Hepatocyte (in vitro differentiated cells): ENCODE data around the gene RPP25L. TPM values are rescaled to one million over a fixed set of nuclear protein-coding genes. Genes with fewer than 3 reads are reported as not detected.

ENCODE experiments used
- DNase-seq: peaks from one replicate; pipeline ENCODE4 v3.0.0-alpha.2; 2016; ENCODE audit warnings: low spot score
- H2AFZ ChIP-seq: fragments of 200-600 bp; sonication (generic); 2 replicates; pipeline ENCODE4 v1.6.0; 2016; ENCODE audit warnings: antibody characterized with exemption, mild to moderate bottlenecking
- H3K27ac ChIP-seq: fragments of 200-600 bp; sonication (generic); 2 replicates; pipeline ENCODE4 v1.5.1; 2016; ENCODE audit warnings: mild to moderate bottlenecking
- H3K27me3 ChIP-seq: fragments of 200-600 bp; sonication (generic); 2 replicates; pipeline ENCODE4 v1.6.1; 2016
- H3K36me3 ChIP-seq: fragments of 200-600 bp; sonication (generic); replicated peaks from 2 replicates; pipeline ENCODE4 v1.5.1; 2016; ENCODE audit warnings: low read depth; ENCODE audit not compliant: insufficient read depth
- H3K4me1 ChIP-seq: fragments of 200-600 bp; sonication (generic); 2 replicates; pipeline ENCODE4 v1.5.1; 2016; ENCODE audit warnings: mild to moderate bottlenecking, moderate library complexity; ENCODE audit not compliant: insufficient read depth
- H3K4me2 ChIP-seq: fragments of 200-600 bp; sonication (generic); 2 replicates; pipeline ENCODE4 v1.6.0; 2016
- H3K4me3 ChIP-seq: fragments of 200-600 bp; sonication (generic); 2 replicates; pipeline ENCODE4 v1.5.1; 2016; ENCODE audit warnings: mild to moderate bottlenecking
- H3K79me2 ChIP-seq: fragments of 200-600 bp; sonication (generic); 2 replicates; pipeline ENCODE4 v1.6.0; 2017; ENCODE audit warnings: mild to moderate bottlenecking
- H3K9me2 ChIP-seq: fragments of 200-600 bp; sonication (generic); replicated peaks from 2 replicates; pipeline ENCODE4 v1.6.0; 2017; ENCODE audit warnings: mild to moderate bottlenecking; ENCODE audit not compliant: insufficient read depth
- H3K9me3 ChIP-seq: fragments of 200-600 bp; sonication (generic); 2 replicates; pipeline ENCODE4 v1.5.1; 2016; ENCODE audit warnings: low read depth, mild to moderate bottlenecking
- H4K20me1 ChIP-seq: fragments of 200-600 bp; sonication (generic); 2 replicates; pipeline ENCODE4 v1.6.0; 2016; ENCODE audit warnings: mild to moderate bottlenecking; ENCODE audit not compliant: insufficient read depth, poor library complexity, severe bottlenecking
- EZH2 ChIP-seq: fragments of 200-600 bp; sonication (generic); IDR thresholded peaks from 2 replicates; pipeline ENCODE4 v1.6.1; 2016; ENCODE audit warnings: antibody characterized with exemption, mild to moderate bottlenecking, borderline replicate concordance
- EZH2phosphoT487 ChIP-seq: fragments of 200-600 bp; sonication (generic); IDR thresholded peaks from one replicate; pipeline ENCODE4 v1.6.1; 2018; ENCODE audit warnings: antibody characterized with exemption, mild to moderate bottlenecking, low read depth, moderate library complexity; ENCODE audit not compliant: unreplicated experiment, severe bottlenecking
- WGBS: methylation state at CpG from one replicate; pipeline ENCODE4 v1.1.6; 2016; ENCODE audit warnings: low lambda C conversion rate; ENCODE audit errors: missing lambda C conversion rate; 5-methylcytosine and 5-hydroxymethylcytosine counted together
- polyA plus RNA-seq: library from polyadenylated mRNA; unstranded; fragments of >200 nt; fragmentation: Nextera tagmentation; extraction: Ambion mirVana; gene quantifications from 2 replicates; pipeline ENCODE4 v1.2.1, GENCODE V29; 2016
- total RNA-seq: library from RNA; depleted of rRNA; stranded (reverse); fragments of >200 nt; gene quantifications from 2 replicates; pipeline ENCODE4 v1.2.3, GENCODE V29; 2014
- TF ChIP-seq, protein P1 (sequence below): fragments of 200-600 bp; sonication (generic); IDR thresholded peaks from 2 replicates; pipeline ENCODE4 v1.5.1; 2016; ENCODE audit warnings: antibody characterized with exemption, mild to moderate bottlenecking; ENCODE audit not compliant: poor library complexity

The RPP25L gene
- total and polyA plus RNA-seq, 2 experiments from 2014 or later, result 30.0 to 35.7 TPM

GRCh38 chr9:34579104-34579807, 32.6 kb downstream of the RPP25L start:
- Histone ChIP-seq H3K9me3 (no peaks in the 10 kb centered on the region), H3K36me3 (no peaks in the 10 kb centered on the region), H3K4me2 (peak overlapping the region; percentile 93), H3K27ac (peak overlapping the region; percentile 31), H3K9me2 (no peaks in the 10 kb centered on the region), H3K27me3 (peaks cover 69% of the 10 kb centered on the region), H3K4me1 (peaks cover 28% of the 10 kb centered on the region), H3K4me3 (no peak overlapping the region), H4K20me1 (no peaks in the 10 kb centered on the region), H2AFZ (no peak overlapping the region), H3K79me2 (no peaks in the 10 kb centered on the region)
- WGBS, result 15% methylated on average over 6 of the region's 17 CpGs
- TF ChIP-seq EZH2 (no peak), EZH2phosphoT487 (no peak)
- TF ChIP-seq, protein P1, sequence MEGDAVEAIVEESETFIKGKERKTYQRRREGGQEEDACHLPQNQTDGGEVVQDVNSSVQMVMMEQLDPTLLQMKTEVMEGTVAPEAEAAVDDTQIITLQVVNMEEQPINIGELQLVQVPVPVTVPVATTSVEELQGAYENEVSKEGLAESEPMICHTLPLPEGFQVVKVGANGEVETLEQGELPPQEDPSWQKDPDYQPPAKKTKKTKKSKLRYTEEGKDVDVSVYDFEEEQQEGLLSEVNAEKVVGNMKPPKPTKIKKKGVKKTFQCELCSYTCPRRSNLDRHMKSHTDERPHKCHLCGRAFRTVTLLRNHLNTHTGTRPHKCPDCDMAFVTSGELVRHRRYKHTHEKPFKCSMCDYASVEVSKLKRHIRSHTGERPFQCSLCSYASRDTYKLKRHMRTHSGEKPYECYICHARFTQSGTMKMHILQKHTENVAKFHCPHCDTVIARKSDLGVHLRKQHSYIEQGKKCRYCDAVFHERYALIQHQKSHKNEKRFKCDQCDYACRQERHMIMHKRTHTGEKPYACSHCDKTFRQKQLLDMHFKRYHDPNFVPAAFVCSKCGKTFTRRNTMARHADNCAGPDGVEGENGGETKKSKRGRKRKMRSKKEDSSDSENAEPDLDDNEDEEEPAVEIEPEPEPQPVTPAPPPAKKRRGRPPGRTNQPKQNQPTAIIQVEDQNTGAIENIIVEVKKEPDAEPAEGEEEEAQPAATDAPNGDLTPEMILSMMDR, result no peak
- peak; percentile 44 for DNase-seq

GRCh38 chr9:34578241-34579103, 33.4 kb downstream of the RPP25L start:
- H3K79me2 ChIP-seq, result no peaks in the 10 kb centered on the region
- H4K20me1 ChIP-seq, result no peaks in the 10 kb centered on the region
- no peaks in the 10 kb centered on the region for H3K36me3 ChIP-seq
- H3K4me3 ChIP-seq, result peak overlapping the region; percentile 29
- peaks cover 66% of the 10 kb centered on the region for H3K27me3 ChIP-seq
- H3K27ac ChIP-seq, result peak overlapping the region; percentile 76
- peaks cover 28% of the 10 kb centered on the region for H3K4me1 ChIP-seq
- peak overlapping the region; percentile 31 for H2AFZ ChIP-seq
- peak overlapping the region; percentile 93 for H3K4me2 ChIP-seq
- H3K9me3 ChIP-seq, result no peaks in the 10 kb centered on the region
- 19% methylated on average over 15 of the region's 28 CpGs for WGBS
- no peak for TF ChIP-seq EZH2phosphoT487
- TF ChIP-seq, protein P1, result no peak
- no peak for TF ChIP-seq EZH2
- peak; percentile 75 for DNase-seq
- no peaks in the 10 kb centered on the region for H3K9me2 ChIP-seq

DNA sequence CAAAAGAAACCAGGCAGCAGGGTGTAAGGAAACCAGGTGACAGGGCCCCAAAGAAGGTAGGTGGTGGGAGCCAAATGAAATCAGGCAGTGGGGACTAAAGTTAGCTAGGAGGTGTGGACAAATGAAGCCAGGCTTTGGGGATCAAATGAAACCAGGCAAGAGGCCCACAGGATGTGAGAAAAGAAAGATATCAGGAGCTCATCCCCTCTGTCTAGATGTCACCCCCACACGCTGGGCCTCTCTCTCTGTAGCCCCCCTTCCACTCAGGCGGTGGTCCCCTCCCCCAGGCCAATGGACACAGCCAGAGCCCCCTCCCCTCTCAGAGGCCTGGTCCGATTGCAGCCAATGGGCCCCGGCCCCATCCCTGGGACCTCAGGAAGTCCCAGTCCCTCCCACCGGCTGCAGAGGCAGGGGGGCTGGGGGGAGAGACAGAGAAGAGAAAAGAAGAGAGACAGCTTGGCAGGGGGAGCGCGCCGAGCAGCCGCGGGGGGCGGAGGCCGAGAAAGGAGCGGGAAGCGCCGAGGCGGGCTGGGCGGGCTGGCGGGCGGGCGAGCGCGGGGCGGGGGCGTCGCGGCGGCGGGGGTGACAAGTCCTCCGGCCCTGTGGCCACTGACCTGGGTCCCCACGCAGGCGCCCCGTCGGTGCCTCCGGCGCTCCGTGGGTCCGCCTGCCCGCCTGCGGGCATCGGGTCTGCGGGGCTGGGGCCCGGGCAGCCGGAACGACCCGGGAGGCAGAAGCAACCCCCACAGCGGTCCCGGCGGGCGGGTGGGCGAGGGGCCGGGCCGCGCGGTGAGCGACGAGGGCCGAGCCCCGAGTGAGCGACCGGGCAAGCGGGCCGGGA, 34.3 kb downstream of the RPP25L start:
- Histone ChIP-seq H3K27ac (peak overlapping the region; percentile 76), H3K4me3 (peak overlapping the region; percentile 29), H4K20me1 (no peaks in the 10 kb centered on the region), H3K4me1 (peaks cover 28% of the 10 kb centered on the region), H2AFZ (peak overlapping the region; percentile 31), H3K4me2 (peak overlapping the region; percentile 93), H3K27me3 (peaks cover 65% of the 10 kb centered on the region), H3K9me3 (no peaks in the 10 kb centered on the region), H3K9me2 (no peaks in the 10 kb centered on the region), H3K79me2 (no peaks in the 10 kb centered on the region), H3K36me3 (no peaks in the 10 kb centered on the region)
- WGBS, result 0% methylated on average over 20 of the region's 62 CpGs
- peak; percentile 61 for DNase-seq
- TF ChIP-seq EZH2phosphoT487 (no peak), EZH2 (no peak)
- TF ChIP-seq, protein P1, result no peak
